Measurements from ENCODE around the gene GLE1. TPM values are rescaled to one million over a fixed set of nuclear protein-coding genes. Genes with fewer than 3 reads are reported as not detected.

GLE1 gene
- total and polyA plus RNA-seq, 2 donors (not counting 1 experiment from before 2014, with no cell fraction given): 14.7 to 23.6 TPM

DNA sequence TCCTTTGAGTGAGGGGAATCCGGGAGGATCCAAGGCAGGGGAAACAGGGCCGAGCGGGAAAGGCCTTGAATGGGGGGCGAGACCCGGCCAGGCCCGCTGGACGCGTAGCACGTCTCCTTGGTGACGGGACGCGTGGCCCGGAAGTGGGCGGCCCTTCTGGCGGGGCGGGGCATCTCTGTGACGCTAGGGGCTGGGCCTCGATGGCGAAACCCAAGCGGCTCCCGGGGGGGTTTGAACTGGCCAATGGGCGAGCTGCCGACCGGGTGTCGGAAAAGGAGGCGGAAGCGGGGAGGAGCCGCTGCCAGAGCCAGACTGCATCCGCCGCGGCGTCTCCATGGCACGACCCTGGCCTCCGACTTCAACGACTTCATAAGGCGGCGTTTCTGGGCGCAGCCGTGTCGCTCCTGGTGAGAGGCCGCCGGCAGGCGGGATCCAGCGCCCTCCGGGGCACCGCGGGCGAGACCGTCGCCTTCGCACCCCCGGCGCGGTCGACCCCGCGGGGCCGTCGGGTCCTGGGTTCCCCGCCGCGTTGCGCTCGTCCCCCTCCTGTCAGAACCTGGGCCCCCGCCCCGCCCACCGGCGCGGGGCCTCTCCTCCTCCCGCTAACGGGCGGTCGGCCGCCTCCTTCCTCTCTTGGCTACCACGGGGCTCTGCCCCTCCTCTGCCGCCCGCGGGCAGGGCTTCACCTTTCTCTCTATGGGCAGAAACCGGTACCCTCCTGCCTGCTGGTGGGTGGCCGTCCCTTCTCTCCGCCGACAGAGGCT lies 48.5 kb upstream of the GLE1 start, which contains the start of gene ODF2:
Gene ODF2 (plus strand): TSS at position 158 of the 764 bp plus-strand sequence. CDS start 86 bp downstream, at position 244.
- Histone ChIP-seq H3K79me2 (ENCODE audit: control insufficient read depth, insufficient read depth, low read length) (peaks cover 8% of the 10 kb centered on the region), H3K36me3 (ENCODE audit: control insufficient read depth, insufficient read depth, low read length) (peaks cover 5% of the 10 kb centered on the region), H3K4me1 (ENCODE audit: control insufficient read depth, extremely low read depth, insufficient read depth, low read length) (peaks cover 9% of the 10 kb centered on the region), H3K4me2 (ENCODE audit: extremely low read depth, insufficient read depth, low read length) (peak within 1 kb of the TSS; percentile 90), H2AFZ (ENCODE audit: low read length) (peak within 1 kb of the TSS; percentile 99), H3K9me3 (ENCODE audit: control insufficient read depth, insufficient read depth, low read depth, low read length) (no peaks in the 10 kb centered on the region), H3K27ac (ENCODE audit: insufficient read depth, low read length) (peak within 1 kb of the TSS; percentile 90), H4K20me1 (ENCODE audit: control insufficient read depth, extremely low read depth, insufficient read depth, low read length) (no peaks in the 10 kb centered on the region), H3K4me3 (replicated peaks in 1 of 4; ENCODE audit: control extremely low read depth in 1 of 4, insufficient read depth in 1 of 4, low read depth in 3 of 4, low read length in 4 of 4) (peak within 1 kb of the TSS; percentile 60 to 92 (median 80)), H3K9ac (ENCODE audit: insufficient read depth, low read length) (peak within 1 kb of the TSS; percentile 86), H3K27me3 (ENCODE audit: control insufficient read depth, insufficient read depth, low read length) (peaks cover 3% of the 10 kb centered on the region)
- peak; percentile 92 to 93 for DNase-seq (ENCODE audit: low read depth in 2 of 2)
- TF ChIP-seq, protein P1, sequence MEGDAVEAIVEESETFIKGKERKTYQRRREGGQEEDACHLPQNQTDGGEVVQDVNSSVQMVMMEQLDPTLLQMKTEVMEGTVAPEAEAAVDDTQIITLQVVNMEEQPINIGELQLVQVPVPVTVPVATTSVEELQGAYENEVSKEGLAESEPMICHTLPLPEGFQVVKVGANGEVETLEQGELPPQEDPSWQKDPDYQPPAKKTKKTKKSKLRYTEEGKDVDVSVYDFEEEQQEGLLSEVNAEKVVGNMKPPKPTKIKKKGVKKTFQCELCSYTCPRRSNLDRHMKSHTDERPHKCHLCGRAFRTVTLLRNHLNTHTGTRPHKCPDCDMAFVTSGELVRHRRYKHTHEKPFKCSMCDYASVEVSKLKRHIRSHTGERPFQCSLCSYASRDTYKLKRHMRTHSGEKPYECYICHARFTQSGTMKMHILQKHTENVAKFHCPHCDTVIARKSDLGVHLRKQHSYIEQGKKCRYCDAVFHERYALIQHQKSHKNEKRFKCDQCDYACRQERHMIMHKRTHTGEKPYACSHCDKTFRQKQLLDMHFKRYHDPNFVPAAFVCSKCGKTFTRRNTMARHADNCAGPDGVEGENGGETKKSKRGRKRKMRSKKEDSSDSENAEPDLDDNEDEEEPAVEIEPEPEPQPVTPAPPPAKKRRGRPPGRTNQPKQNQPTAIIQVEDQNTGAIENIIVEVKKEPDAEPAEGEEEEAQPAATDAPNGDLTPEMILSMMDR (conservative IDR thresholded peaks at IDR 0.05 in 1 of 2, IDR thresholded peaks at IDR 0.05 in 1 of 2; ENCODE audit: low read depth in 1 of 2, low read length in 2 of 2): no peak
- TF ChIP-seq EZH2 (IDR thresholded peaks at IDR 0.05; ENCODE audit: low read length, missing control alignments): no peak

DNA sequence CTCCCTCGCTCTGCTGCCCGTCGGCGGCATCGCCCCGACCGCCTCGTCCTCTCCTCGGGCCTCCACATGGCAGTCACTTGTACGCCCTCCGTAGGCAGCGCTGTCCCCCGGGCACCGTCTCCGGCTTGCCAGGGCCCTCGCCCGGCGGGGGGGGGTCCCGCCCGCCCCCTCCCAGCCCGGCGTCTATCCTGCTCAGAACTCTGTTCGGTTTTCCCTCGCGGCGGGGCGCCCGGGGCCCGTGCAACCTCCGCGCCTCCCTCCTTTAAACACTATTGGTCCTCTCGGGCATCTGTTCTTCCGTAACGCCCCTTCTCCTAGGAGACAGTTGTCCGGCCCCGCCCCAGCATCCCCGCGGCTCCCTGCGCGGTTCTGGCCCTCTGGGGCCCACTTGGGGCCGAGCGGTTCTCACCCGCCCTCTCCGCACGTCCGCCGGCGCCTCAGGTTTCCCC lies 47.9 kb upstream of the GLE1 start:
- Histone ChIP-seq H4K20me1 (ENCODE audit: control insufficient read depth, extremely low read depth, insufficient read depth, low read length) (no peaks in the 10 kb centered on the region), H3K79me2 (ENCODE audit: control insufficient read depth, insufficient read depth, low read length) (peaks cover 8% of the 10 kb centered on the region), H3K4me3 (replicated peaks in 1 of 4; ENCODE audit: control extremely low read depth in 1 of 4, insufficient read depth in 1 of 4, low read depth in 3 of 4, low read length in 4 of 4) (peak overlapping the region; percentile 60 to 92 (median 80)), H3K9ac (ENCODE audit: insufficient read depth, low read length) (peak overlapping the region; percentile 86), H3K4me2 (ENCODE audit: extremely low read depth, insufficient read depth, low read length) (peak overlapping the region; percentile 82), H3K36me3 (ENCODE audit: control insufficient read depth, insufficient read depth, low read length) (peaks cover 5% of the 10 kb centered on the region), H3K4me1 (ENCODE audit: control insufficient read depth, extremely low read depth, insufficient read depth, low read length) (peaks cover 9% of the 10 kb centered on the region), H3K9me3 (ENCODE audit: control insufficient read depth, insufficient read depth, low read depth, low read length) (no peaks in the 10 kb centered on the region), H2AFZ (ENCODE audit: low read length) (peak overlapping the region; percentile 82), H3K27ac (ENCODE audit: insufficient read depth, low read length) (peak overlapping the region; percentile 90), H3K27me3 (ENCODE audit: control insufficient read depth, insufficient read depth, low read length) (peaks cover 3% of the 10 kb centered on the region)
- TF ChIP-seq EZH2 (IDR thresholded peaks at IDR 0.05; ENCODE audit: low read length, missing control alignments): no peak
- TF ChIP-seq, protein P1 (conservative IDR thresholded peaks at IDR 0.05 in 1 of 2, IDR thresholded peaks at IDR 0.05 in 1 of 2; ENCODE audit: low read depth in 1 of 2, low read length in 2 of 2): no peak
- peak; percentile 67 to 72 for DNase-seq (ENCODE audit: low read depth in 2 of 2)

DNA sequence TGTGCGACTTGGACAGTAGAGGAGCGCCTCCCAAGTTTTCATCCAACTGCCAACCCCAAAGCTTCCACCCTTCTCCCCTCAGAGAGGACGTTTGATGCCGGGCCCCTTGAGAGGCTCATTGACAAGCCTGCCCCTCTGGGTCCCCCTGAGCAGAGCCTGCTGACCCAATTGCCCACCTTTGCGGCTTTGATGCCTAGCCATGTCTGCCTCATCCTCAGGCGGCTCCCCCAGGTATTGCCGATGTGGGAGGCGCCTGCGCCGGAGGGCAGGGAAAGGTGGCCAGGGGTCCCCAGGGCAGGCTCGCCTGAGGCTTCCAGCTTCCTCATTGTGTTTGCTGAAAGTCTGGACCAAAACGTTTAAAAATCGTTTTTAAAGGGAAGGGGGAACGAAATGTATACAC lies 47.3 kb upstream of the GLE1 start:
- DNase-seq (ENCODE audit: low read depth in 2 of 2): no peak
- no peaks in the 10 kb centered on the region for H3K9me3 ChIP-seq (ENCODE audit: control insufficient read depth, insufficient read depth, low read depth, low read length)
- peaks cover 5% of the 10 kb centered on the region for H3K36me3 ChIP-seq (ENCODE audit: control insufficient read depth, insufficient read depth, low read length)
- no peaks in the 10 kb centered on the region for H3K27me3 ChIP-seq (ENCODE audit: control insufficient read depth, insufficient read depth, low read length)
- H3K9ac ChIP-seq (ENCODE audit: insufficient read depth, low read length): peak overlapping the region; percentile 86
- peak overlapping the region; percentile 82 for H3K4me2 ChIP-seq (ENCODE audit: extremely low read depth, insufficient read depth, low read length)
- no peak for TF ChIP-seq EZH2 (IDR thresholded peaks at IDR 0.05; ENCODE audit: low read length, missing control alignments)
- TF ChIP-seq, protein P1 (conservative IDR thresholded peaks at IDR 0.05 in 1 of 2, IDR thresholded peaks at IDR 0.05 in 1 of 2; ENCODE audit: low read depth in 1 of 2, low read length in 2 of 2): no peak
- no peak overlapping the region for H2AFZ ChIP-seq (ENCODE audit: low read length)
- H3K79me2 ChIP-seq (ENCODE audit: control insufficient read depth, insufficient read depth, low read length): peaks cover 8% of the 10 kb centered on the region
- no peaks in the 10 kb centered on the region for H4K20me1 ChIP-seq (ENCODE audit: control insufficient read depth, extremely low read depth, insufficient read depth, low read length)
- H3K4me1 ChIP-seq (ENCODE audit: control insufficient read depth, extremely low read depth, insufficient read depth, low read length): peaks cover 9% of the 10 kb centered on the region
- H3K27ac ChIP-seq (ENCODE audit: insufficient read depth, low read length): peak overlapping the region; percentile 90
- peak overlapping the region; percentile 60 to 92 (median 80) for H3K4me3 ChIP-seq (replicated peaks in 1 of 4; ENCODE audit: control extremely low read depth in 1 of 4, insufficient read depth in 1 of 4, low read depth in 3 of 4, low read length in 4 of 4)
